BE2C (cell line): ENCODE results near the gene PDE6A.
"Not testable (repeated sequence)": the region's sequence is repeated elsewhere in the genome, so short reads cannot be mapped to it uniquely, and the experiment has no call there.

Source experiments
- DNase-seq: peaks from one replicate; pipeline ENCODE4 v3.0.0-alpha.2; 2020
- H3K27me3 ChIP-seq: fragments of 250-450 bp; sonication (Bioruptor Pico); 2 replicates; pipeline ENCODE4 v1.5.1; 2020; ENCODE audit warnings: mild to moderate bottlenecking
- H3K36me3 ChIP-seq: fragments of 250-450 bp; sonication (Bioruptor Pico); 2 replicates; pipeline ENCODE4 v1.5.1; 2020; ENCODE audit warnings: mild to moderate bottlenecking
- H3K4me1 ChIP-seq: fragments of 250-450 bp; sonication (Bioruptor Pico); 2 replicates; pipeline ENCODE4 v1.5.1; 2020
- H3K4me3 ChIP-seq: 2 replicates; pipeline ENCODE4 v1.5.1; 2011; ENCODE audit warnings: low read depth, low read length
- H3K9me3 ChIP-seq: fragments of 250-450 bp; sonication (Bioruptor Pico); 2 replicates; pipeline ENCODE4 v1.5.1; 2020
- TF ChIP-seq, protein P1 (sequence below): IDR thresholded peaks from 2 replicates; pipeline ENCODE4 v1.5.1; 2012; ENCODE audit warnings: mild to moderate bottlenecking, low read depth, low read length

Gene PDE6A

DNA sequence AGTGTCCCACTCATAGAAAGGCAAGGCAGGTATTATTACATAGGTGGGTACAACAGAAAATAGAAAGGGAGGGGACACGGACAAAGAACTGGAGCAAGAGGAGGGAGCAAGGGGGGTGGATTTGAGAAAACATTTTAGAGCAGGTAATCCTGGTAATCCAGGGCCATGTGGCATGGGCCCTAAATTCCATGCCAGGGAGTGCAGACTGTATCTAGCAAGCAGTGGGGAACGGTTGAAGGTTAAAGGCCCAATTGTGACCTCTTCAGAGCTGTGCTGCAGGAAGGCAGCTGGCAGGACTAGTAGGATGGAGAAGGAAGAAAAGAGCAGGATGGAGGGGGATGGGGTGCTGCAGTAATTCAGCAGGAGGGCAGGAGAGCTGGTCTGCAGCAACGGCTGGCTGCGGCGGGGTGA, 75.2 kb downstream of the PDE6A start:
- no peak for DNase-seq
- H3K27me3 ChIP-seq: no peaks in the 10 kb centered on the region
- TF ChIP-seq, protein P1, sequence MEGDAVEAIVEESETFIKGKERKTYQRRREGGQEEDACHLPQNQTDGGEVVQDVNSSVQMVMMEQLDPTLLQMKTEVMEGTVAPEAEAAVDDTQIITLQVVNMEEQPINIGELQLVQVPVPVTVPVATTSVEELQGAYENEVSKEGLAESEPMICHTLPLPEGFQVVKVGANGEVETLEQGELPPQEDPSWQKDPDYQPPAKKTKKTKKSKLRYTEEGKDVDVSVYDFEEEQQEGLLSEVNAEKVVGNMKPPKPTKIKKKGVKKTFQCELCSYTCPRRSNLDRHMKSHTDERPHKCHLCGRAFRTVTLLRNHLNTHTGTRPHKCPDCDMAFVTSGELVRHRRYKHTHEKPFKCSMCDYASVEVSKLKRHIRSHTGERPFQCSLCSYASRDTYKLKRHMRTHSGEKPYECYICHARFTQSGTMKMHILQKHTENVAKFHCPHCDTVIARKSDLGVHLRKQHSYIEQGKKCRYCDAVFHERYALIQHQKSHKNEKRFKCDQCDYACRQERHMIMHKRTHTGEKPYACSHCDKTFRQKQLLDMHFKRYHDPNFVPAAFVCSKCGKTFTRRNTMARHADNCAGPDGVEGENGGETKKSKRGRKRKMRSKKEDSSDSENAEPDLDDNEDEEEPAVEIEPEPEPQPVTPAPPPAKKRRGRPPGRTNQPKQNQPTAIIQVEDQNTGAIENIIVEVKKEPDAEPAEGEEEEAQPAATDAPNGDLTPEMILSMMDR: no peak
- H3K4me3 ChIP-seq: no peak overlapping the region
- H3K9me3 ChIP-seq: no peaks in the 10 kb centered on the region
- no peaks in the 10 kb centered on the region for H3K4me1 ChIP-seq
- H3K36me3 ChIP-seq: no peaks in the 10 kb centered on the region

DNA sequence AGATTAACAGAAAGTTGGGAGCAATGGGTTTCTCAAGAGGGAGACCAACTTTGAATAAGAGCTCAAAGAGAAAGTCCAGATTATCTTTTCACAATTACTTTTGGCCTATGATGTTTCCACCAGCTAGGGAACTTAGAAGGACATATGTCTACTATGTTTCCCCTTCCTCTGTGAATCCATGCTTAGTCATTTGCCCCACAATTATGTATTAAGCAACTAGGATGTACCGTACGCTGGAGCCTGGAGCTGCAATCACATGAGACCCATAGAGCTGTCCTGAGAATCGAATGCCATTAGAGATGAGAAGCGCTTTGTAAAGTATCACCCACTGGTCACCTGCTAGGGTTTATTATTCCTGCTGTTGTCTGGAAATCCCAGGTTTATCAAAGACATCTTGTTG, 78.8 kb downstream of the PDE6A start:
- DNase-seq: no peak
- Histone ChIP-seq H3K4me1 (no peaks in the 10 kb centered on the region), H3K27me3 (no peaks in the 10 kb centered on the region), H3K4me3 (no peak overlapping the region), H3K36me3 (no peaks in the 10 kb centered on the region), H3K9me3 (no peaks in the 10 kb centered on the region)
- TF ChIP-seq, protein P1: no peak

DNA sequence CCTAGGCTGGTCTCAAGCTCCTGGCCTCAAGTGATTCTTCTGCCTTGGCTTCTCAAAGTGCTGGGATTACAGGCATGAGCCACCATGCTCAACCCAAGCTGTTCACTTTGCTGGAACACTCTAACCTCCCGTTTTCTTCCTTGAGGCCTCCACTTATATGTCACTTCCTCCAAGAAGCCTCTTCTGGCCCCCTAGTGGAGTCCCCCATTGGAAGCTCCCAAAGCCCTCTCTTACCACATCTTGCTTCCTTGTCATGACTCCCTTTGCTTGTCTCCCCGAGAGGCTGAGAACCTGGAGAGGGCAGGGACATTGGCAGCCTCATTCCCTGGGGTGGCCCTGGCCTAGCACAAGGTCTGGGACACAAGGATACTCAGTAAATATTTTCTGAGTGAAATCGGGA, 80.8 kb downstream of the PDE6A start:
- H3K4me1 ChIP-seq: no peaks in the 10 kb centered on the region
- no peaks in the 10 kb centered on the region for H3K27me3 ChIP-seq
- no peaks in the 10 kb centered on the region for H3K9me3 ChIP-seq
- TF ChIP-seq, protein P1: no peak
- H3K4me3 ChIP-seq: no peak overlapping the region
- H3K36me3 ChIP-seq: no peaks in the 10 kb centered on the region
- no peak for DNase-seq

DNA sequence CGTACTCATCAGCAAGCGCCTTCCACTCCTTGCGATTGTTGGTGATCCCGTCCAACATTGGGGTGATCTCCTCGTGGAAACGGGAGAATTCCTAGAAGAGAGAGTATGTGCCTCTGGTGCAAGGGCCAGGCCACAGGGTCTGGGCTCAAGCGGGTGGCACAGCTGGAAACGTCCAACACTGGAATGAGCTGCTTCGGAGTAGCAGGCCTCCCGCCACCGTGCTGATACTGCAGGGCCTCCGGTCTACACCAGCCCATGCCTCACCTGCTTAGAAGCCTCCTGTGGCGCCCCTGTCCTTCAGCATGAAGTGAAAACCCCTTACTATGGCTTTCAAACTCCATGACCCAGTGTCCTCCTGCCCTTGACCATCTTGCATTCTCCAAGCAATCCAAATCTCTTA, 81.4 kb downstream of the PDE6A start:
- Histone ChIP-seq H3K4me1 (no peaks in the 10 kb centered on the region), H3K36me3 (no peaks in the 10 kb centered on the region), H3K4me3 (no peak overlapping the region), H3K9me3 (no peaks in the 10 kb centered on the region), H3K27me3 (no peaks in the 10 kb centered on the region)
- no peak for DNase-seq
- TF ChIP-seq, protein P1: no peak

DNA sequence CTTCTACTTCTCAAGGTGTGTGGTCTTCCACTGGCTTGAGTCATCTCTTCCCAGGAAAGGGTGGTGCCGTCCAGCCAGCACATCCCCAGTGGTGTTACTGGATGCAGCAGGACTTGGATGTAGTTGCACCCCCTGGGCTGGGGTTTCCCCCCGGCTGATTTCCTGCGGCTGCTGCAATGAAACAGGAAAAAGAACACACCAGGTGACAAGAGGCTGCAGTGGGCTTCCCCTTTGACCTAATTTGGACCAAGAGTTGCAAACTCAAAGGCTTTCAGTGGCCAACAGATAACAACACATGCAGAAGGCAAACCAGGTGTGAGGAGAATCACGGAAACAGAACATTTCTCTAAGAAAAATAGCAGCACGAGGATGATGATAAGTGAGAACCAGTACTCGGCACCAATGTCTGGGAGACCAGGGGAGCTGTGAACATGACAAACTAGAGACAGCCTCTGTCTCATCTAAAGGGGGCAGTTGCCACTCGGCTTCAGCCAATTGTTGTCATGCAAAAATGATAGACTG, 83.7 kb downstream of the PDE6A start:
- TF ChIP-seq, protein P1: no peak
- Histone ChIP-seq H3K27me3 (no peaks in the 10 kb centered on the region), H3K9me3 (no peaks in the 10 kb centered on the region), H3K4me1 (peaks cover 2% of the 10 kb centered on the region; the same call in 1 of the 2 replicates), H3K36me3 (no peaks in the 10 kb centered on the region), H3K4me3 (no peak overlapping the region)
- no peak for DNase-seq

DNA sequence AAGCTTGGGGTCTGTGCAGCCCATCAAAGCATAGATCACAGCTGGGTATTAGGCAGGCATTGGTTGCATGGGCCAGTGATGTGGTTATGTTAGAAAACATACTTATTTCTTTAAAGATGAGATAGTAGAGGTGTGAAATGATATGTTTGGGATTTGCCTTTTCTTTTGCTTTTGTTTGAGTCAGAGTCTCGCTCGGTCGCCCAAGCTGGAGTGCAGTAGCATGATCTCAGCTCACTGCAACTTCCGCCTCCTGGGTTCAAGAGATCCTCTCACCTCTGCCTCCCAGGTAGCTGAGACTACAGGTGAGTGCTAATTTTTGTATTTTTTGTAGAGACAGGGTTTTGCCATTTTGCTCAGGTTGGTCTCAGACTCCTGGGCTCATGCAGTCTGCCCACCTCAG, 84.8 kb downstream of the PDE6A start:
- H3K4me1 ChIP-seq: peaks cover 2% of the 10 kb centered on the region; the same call in 1 of the 2 replicates
- no peak for DNase-seq

DNA sequence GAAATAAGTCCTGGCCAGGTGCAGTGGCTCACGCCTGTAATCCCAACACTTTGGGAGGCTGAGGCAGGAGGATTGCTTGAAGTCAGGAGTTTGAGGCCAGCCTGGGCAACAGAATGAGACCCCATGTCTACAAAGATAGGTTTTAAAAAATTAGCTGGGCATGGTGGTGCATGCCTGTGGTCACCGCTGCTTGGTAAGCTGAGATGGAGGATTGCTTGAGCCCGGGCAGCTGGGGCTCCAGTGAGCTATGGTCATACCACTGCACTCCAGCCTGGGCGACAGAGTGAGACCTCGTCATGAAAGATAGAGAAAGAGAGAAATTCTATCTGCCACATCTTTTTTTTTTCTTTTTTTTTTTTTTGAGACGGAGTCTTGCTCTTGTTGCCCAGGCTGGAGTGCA, 86.1 kb downstream of the PDE6A start:
- not testable (repeated sequence) for DNase-seq, H3K4me1 ChIP-seq, H3K36me3 ChIP-seq

More for the DNA sequence above, 84.8 kb downstream of the PDE6A start:
- Histone ChIP-seq H3K36me3 (no peaks in the 10 kb centered on the region), H3K9me3 (no peaks in the 10 kb centered on the region), H3K27me3 (no peaks in the 10 kb centered on the region), H3K4me3 (no peak overlapping the region)
- TF ChIP-seq, protein P1: no peak

More for the DNA sequence above, 86.1 kb downstream of the PDE6A start:
- not testable (repeated sequence) for H3K4me3 ChIP-seq, H3K27me3 ChIP-seq, H3K9me3 ChIP-seq
